Subcutaneous adipose tissue (tissue), 4 donors: Measurements from ENCODE around the gene ANTXRL. TPM values are rescaled to one million over a fixed set of nuclear protein-coding genes. Genes with fewer than 3 reads are reported as not detected.

Experiments used
- CTCF ChIP-seq: fragments of 450-650 bp; IDR thresholded peaks from one replicate; pipeline ENCODE4 v1.5.1; 2016; ENCODE audit warnings: low read depth, mild to moderate bottlenecking, control low read depth, antibody characterized with exemption, moderate library complexity
- total RNA-seq, 4 donors: library from RNA; depleted of rRNA; stranded (reverse); fragments of >200 nt; gene quantifications; one replicate each; pipeline ENCODE4 v1.1.0, GENCODE V29; 2016

The ANTXRL gene
- total RNA-seq, 4 donors from 2014 or later, result not detected

- TF ChIP-seq CTCF, result no peak
These were observed 704 bp upstream of the ANTXRL start for GRCh38 chr10:46285966-46286620.

- no peak for TF ChIP-seq CTCF
These were observed 1.2 kb downstream of the ANTXRL start for GRCh38 chr10:46287846-46288477.

GRCh38 chr10:46288601-46289206, 1.9 kb downstream of the ANTXRL start:
- TF ChIP-seq CTCF, result no peak

- TF ChIP-seq CTCF, result no peak
These were observed 2.5 kb downstream of the ANTXRL start for GRCh38 chr10:46289209-46289810.

DNA sequence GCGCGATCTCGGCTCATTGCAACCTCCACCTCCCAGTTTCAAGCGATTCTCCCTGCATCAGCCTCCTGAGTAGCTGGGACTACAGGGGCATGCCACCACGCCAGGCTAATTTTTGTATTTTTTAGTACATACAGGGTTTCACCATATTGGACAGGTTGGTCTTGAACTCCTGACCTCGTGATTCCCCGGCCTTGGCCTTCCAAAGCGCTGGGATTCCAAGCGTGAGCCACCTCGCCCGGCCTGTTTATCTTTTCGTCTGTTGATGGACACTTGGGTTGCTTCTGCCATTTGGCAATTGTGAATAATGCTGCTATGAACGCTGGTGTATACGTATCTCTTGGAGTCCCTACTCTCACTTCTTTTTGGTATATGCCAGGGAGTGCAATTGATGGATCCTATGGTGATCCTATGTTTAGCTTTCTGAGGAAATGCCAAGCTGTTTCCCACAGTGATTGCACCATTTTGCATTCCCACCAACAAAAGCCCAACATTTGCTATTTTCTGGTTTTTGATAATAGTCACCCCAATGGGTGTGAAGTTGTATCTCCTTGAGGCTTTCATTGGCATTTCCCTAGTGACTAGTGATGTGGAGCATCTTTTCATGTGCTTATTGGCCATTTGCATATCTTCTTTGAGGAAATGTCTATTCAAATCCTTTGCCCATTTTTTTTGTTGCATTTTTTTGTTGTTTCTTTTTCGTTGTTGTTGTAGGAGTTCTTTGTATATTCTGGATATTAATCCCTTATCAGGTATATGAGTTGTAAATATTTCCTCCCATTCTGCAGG, 3.5 kb downstream of the ANTXRL start:
- TF ChIP-seq CTCF, result no peak

GRCh38 chr10:46291817-46292572, 5.2 kb downstream of the ANTXRL start:
- TF ChIP-seq CTCF, result no peak
